ENCODE data around the gene ESR2. TPM values are rescaled to one million over a fixed set of nuclear protein-coding genes. Genes with fewer than 3 reads are reported as not detected.

ESR2 gene
- total RNA-seq, 1 donor from 2014 or later = 0.17 TPM

- TF ChIP-seq CTCF (IDR thresholded peaks at IDR 0.05; ENCODE audit: insufficient read depth, low read length, poor library complexity, severe bottlenecking) = no peak
- H3K27me3 ChIP-seq (ENCODE audit: control insufficient read depth, insufficient read depth, low read length) = no peaks in the 10 kb centered on the region
- peaks cover 1% of the 10 kb centered on the region for H3K36me3 ChIP-seq (ENCODE audit: control insufficient read depth, insufficient read depth, low read length)
- DNase-seq (ENCODE audit: low read depth) = no peak
- no peak overlapping the region for H3K4me3 ChIP-seq (ENCODE audit: low read depth, low read length)
These were observed 233.1 kb downstream of the ESR2 start for GRCh38 chr14:64061115-64061514.

DNA sequence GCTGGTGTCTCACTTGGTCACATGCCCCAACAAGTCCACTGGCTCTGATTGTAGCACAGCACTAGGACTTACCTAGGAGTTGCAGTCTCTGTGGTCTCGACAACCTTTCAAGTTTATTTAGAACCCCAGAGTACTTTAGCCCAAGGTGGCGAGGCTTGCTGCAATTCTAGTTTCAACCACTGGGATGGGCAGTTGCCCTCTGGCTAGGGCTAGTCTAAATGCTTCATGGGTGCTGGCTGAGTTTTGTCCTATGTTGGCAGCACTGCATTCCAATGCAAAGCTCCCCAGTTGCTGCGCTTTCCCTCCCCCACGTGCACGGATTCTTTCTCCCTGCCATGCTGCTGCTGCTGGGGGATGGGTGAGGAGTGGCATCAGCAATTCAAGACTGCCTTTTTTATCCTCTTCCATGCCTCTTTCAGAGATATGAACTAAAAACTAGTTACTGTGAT lies 233.5 kb downstream of the ESR2 start:
- no peak overlapping the region for H3K4me3 ChIP-seq (ENCODE audit: low read depth, low read length)
- TF ChIP-seq CTCF (IDR thresholded peaks at IDR 0.05; ENCODE audit: insufficient read depth, low read length, poor library complexity, severe bottlenecking) = peak; percentile 39
- no peaks in the 10 kb centered on the region for H3K27me3 ChIP-seq (ENCODE audit: control insufficient read depth, insufficient read depth, low read length)
- DNase-seq (ENCODE audit: low read depth) = no peak
- peaks cover 1% of the 10 kb centered on the region for H3K36me3 ChIP-seq (ENCODE audit: control insufficient read depth, insufficient read depth, low read length)

GRCh38 chr14:64060199-64060545 lies 234.0 kb downstream of the ESR2 start:
- no peak for TF ChIP-seq CTCF (IDR thresholded peaks at IDR 0.05; ENCODE audit: insufficient read depth, low read length, poor library complexity, severe bottlenecking)
- H3K4me3 ChIP-seq (ENCODE audit: low read depth, low read length) = no peak overlapping the region
- H3K36me3 ChIP-seq (ENCODE audit: control insufficient read depth, insufficient read depth, low read length) = peaks cover 1% of the 10 kb centered on the region
- no peak for DNase-seq (ENCODE audit: low read depth)
- no peaks in the 10 kb centered on the region for H3K27me3 ChIP-seq (ENCODE audit: control insufficient read depth, insufficient read depth, low read length)

- no peak for DNase-seq (ENCODE audit: low read depth)
- TF ChIP-seq CTCF (IDR thresholded peaks at IDR 0.05; ENCODE audit: insufficient read depth, low read length, poor library complexity, severe bottlenecking) = no peak
- H3K4me3 ChIP-seq (ENCODE audit: low read depth, low read length) = no peak overlapping the region
- no peaks in the 10 kb centered on the region for H3K27me3 ChIP-seq (ENCODE audit: control insufficient read depth, insufficient read depth, low read length)
- peaks cover 1% of the 10 kb centered on the region for H3K36me3 ChIP-seq (ENCODE audit: control insufficient read depth, insufficient read depth, low read length)
These were observed 234.5 kb downstream of the ESR2 start for GRCh38 chr14:64059454-64060198.

DNA sequence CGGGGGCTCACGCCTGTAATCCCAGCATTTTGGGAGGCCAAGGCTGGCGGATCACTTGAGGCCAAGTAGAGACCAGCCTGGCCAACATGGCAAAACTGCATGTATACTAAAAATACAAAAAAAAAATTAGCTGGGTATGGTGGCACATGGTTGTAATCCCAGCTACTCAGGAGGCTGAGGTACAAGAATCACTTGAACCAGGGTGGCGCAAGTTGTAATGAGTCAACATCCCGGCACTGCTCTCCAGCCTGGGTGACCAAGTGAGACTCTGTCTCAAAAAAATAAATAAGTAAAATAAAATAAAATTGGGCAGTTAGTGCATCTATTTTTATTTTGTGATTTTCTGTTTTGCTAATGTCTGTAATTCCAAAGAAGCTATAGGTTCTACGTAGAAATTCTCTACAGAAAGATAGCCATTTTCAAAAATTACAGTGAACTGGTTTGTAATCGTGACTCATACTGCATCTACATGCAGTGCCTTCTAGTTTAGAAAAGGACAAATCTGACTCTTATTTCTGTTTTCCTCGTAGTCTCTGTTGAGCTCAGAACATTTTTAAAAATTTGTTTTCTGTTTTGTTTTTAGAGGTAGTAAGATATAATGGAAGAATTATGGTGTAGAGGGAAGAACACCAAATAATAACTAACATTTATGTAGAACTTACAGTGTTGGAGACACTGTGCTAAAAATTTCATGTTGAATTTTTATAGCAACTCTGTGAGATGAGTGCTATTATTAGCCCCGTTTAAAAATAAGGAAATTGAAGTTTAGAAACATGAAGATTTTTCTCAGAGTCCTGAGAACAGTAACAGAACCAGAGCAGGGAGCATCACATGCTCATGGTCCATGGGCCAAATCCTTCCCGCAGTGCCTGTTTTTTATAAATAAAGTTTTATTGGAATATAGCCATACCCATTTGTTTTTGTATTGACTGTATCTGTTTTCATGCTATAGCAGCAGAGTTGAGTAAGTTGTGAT lies 240.2 kb downstream of the ESR2 start:
- no peak for TF ChIP-seq CTCF (IDR thresholded peaks at IDR 0.05; ENCODE audit: insufficient read depth, low read length, poor library complexity, severe bottlenecking)

More for the DNA sequence above, 240.2 kb downstream of the ESR2 start:
- H3K36me3 ChIP-seq (ENCODE audit: control insufficient read depth, insufficient read depth, low read length) = no peaks in the 10 kb centered on the region
- H3K4me3 ChIP-seq (ENCODE audit: low read depth, low read length) = no peak overlapping the region
- H3K27me3 ChIP-seq (ENCODE audit: control insufficient read depth, insufficient read depth, low read length) = no peaks in the 10 kb centered on the region
- no peak for DNase-seq (ENCODE audit: low read depth)

Measured in kidney epithelial cell (primary cell).